ENCODE results near the gene UACA. TPM values are rescaled to one million over a fixed set of nuclear protein-coding genes. Genes with fewer than 3 reads are reported as not detected.

UACA gene
- total RNA-seq, 1 donor from 2014 or later, result 100 TPM

GRCh38 chr15:70633991-70634390 is 129.4 kb downstream of the UACA start:
- Histone ChIP-seq H3K9ac (ENCODE audit: low read depth in 1 of 3, low read length in 3 of 3) (no peak overlapping the region), H3K4me3 (ENCODE audit: low read length in 3 of 3) (no peak overlapping the region), H3K9me3 (ENCODE audit: control insufficient read depth in 3 of 3, low read length in 3 of 3) (no peaks in the 10 kb centered on the region), H3K27ac (ENCODE audit: low read depth, low read length) (no peak overlapping the region), H3K4me1 (ENCODE audit: control insufficient read depth in 3 of 3, insufficient read depth in 3 of 3, low read length in 3 of 3) (no peaks in the 10 kb centered on the region), H3K36me3 (ENCODE audit: control insufficient read depth in 3 of 3, insufficient read depth in 3 of 3, low read length in 3 of 3) (peaks cover 0 to 3% (median 0%) of the 10 kb centered on the region in 3 donors), H3K27me3 (ENCODE audit: control insufficient read depth in 3 of 3, insufficient read depth in 3 of 3, low read length in 3 of 3) (no peaks in the 10 kb centered on the region)

- no peak overlapping the region for H3K9ac ChIP-seq (ENCODE audit: low read depth in 1 of 3, low read length in 3 of 3)
- H3K9me3 ChIP-seq (ENCODE audit: control insufficient read depth in 3 of 3, low read length in 3 of 3), result no peaks in the 10 kb centered on the region
- no peaks in the 10 kb centered on the region for H3K4me1 ChIP-seq (ENCODE audit: control insufficient read depth in 3 of 3, insufficient read depth in 3 of 3, low read length in 3 of 3)
- H3K27ac ChIP-seq (ENCODE audit: low read depth, low read length), result no peak overlapping the region
- peaks cover 0 to 5% (median 0%) of the 10 kb centered on the region in 3 donors for H3K36me3 ChIP-seq (ENCODE audit: control insufficient read depth in 3 of 3, insufficient read depth in 3 of 3, low read length in 3 of 3)
- no peak overlapping the region for H3K4me3 ChIP-seq (ENCODE audit: low read length in 3 of 3)
- no peaks in the 10 kb centered on the region for H3K27me3 ChIP-seq (ENCODE audit: control insufficient read depth in 3 of 3, insufficient read depth in 3 of 3, low read length in 3 of 3)
These were observed 130.1 kb downstream of the UACA start for GRCh38 chr15:70633103-70633831.

- no peaks in the 10 kb centered on the region for H3K27me3 ChIP-seq (ENCODE audit: control insufficient read depth in 3 of 3, insufficient read depth in 3 of 3, low read length in 3 of 3)
- H3K9me3 ChIP-seq (ENCODE audit: control insufficient read depth in 3 of 3, low read length in 3 of 3), result no peaks in the 10 kb centered on the region
- no peak overlapping the region for H3K27ac ChIP-seq (ENCODE audit: low read depth, low read length)
- H3K9ac ChIP-seq (ENCODE audit: low read depth in 1 of 3, low read length in 3 of 3), result no peak overlapping the region
- peaks cover 0 to 4% (median under 1%) of the 10 kb centered on the region in 3 donors for H3K4me1 ChIP-seq (ENCODE audit: control insufficient read depth in 3 of 3, insufficient read depth in 3 of 3, low read length in 3 of 3)
- H3K4me3 ChIP-seq (ENCODE audit: low read length in 3 of 3), result no peak overlapping the region
- H3K36me3 ChIP-seq (ENCODE audit: control insufficient read depth in 3 of 3, insufficient read depth in 3 of 3, low read length in 3 of 3), result peaks cover 0 to 5% (median 0%) of the 10 kb centered on the region in 3 donors
These were observed 130.8 kb downstream of the UACA start for GRCh38 chr15:70632491-70633102.

GRCh38 chr15:70632079-70632478 is 131.3 kb downstream of the UACA start:
- H3K9ac ChIP-seq (ENCODE audit: low read depth in 1 of 3, low read length in 3 of 3), result no peak overlapping the region
- no peak overlapping the region for H3K4me3 ChIP-seq (ENCODE audit: low read length in 3 of 3)
- H3K36me3 ChIP-seq (ENCODE audit: control insufficient read depth in 3 of 3, insufficient read depth in 3 of 3, low read length in 3 of 3), result peaks cover 0 to 5% (median 0%) of the 10 kb centered on the region in 3 donors
- no peaks in the 10 kb centered on the region for H3K9me3 ChIP-seq (ENCODE audit: control insufficient read depth in 3 of 3, low read length in 3 of 3)
- no peak overlapping the region for H3K27ac ChIP-seq (ENCODE audit: low read depth, low read length)
- no peaks in the 10 kb centered on the region for H3K27me3 ChIP-seq (ENCODE audit: control insufficient read depth in 3 of 3, insufficient read depth in 3 of 3, low read length in 3 of 3)
- peaks cover 0 to 4% (median 2%) of the 10 kb centered on the region in 3 donors for H3K4me1 ChIP-seq (ENCODE audit: control insufficient read depth in 3 of 3, insufficient read depth in 3 of 3, low read length in 3 of 3)

- Histone ChIP-seq H3K27me3 (ENCODE audit: control insufficient read depth in 3 of 3, insufficient read depth in 3 of 3, low read length in 3 of 3) (no peaks in the 10 kb centered on the region), H3K9me3 (ENCODE audit: control insufficient read depth in 3 of 3, low read length in 3 of 3) (no peaks in the 10 kb centered on the region), H3K27ac (ENCODE audit: low read depth, low read length) (no peak overlapping the region), H3K36me3 (ENCODE audit: control insufficient read depth in 3 of 3, insufficient read depth in 3 of 3, low read length in 3 of 3) (peaks cover 0 to 5% (median 0%) of the 10 kb centered on the region in 3 donors), H3K4me3 (ENCODE audit: low read length in 3 of 3) (no peak overlapping the region), H3K9ac (ENCODE audit: low read depth in 1 of 3, low read length in 3 of 3) (no peak overlapping the region), H3K4me1 (ENCODE audit: control insufficient read depth in 3 of 3, insufficient read depth in 3 of 3, low read length in 3 of 3) (peaks cover 0 to 4% (median 2%) of the 10 kb centered on the region in 3 donors)
These were observed 133.6 kb downstream of the UACA start for GRCh38 chr15:70629735-70630273.

GRCh38 chr15:70628549-70628896 is 134.8 kb downstream of the UACA start:
- Histone ChIP-seq H3K4me3 (ENCODE audit: low read length in 3 of 3) (no peak overlapping the region), H3K27me3 (ENCODE audit: control insufficient read depth in 3 of 3, insufficient read depth in 3 of 3, low read length in 3 of 3) (no peaks in the 10 kb centered on the region), H3K9me3 (ENCODE audit: control insufficient read depth in 3 of 3, low read length in 3 of 3) (no peaks in the 10 kb centered on the region), H3K9ac (ENCODE audit: low read depth in 1 of 3, low read length in 3 of 3) (no peak overlapping the region), H3K4me1 (ENCODE audit: control insufficient read depth in 3 of 3, insufficient read depth in 3 of 3, low read length in 3 of 3) (peaks cover 0 to 4% (median 2%) of the 10 kb centered on the region in 3 donors), H3K36me3 (ENCODE audit: control insufficient read depth in 3 of 3, insufficient read depth in 3 of 3, low read length in 3 of 3) (peaks cover 0 to 5% (median 0%) of the 10 kb centered on the region in 3 donors), H3K27ac (ENCODE audit: low read depth, low read length) (no peak overlapping the region)

- Histone ChIP-seq H3K9ac (ENCODE audit: low read depth in 1 of 3, low read length in 3 of 3) (no peak overlapping the region), H3K4me3 (ENCODE audit: low read length in 3 of 3) (no peak overlapping the region), H3K36me3 (ENCODE audit: control insufficient read depth in 3 of 3, insufficient read depth in 3 of 3, low read length in 3 of 3) (peaks cover 0 to 5% (median 0%) of the 10 kb centered on the region in 3 donors), H3K9me3 (ENCODE audit: control insufficient read depth in 3 of 3, low read length in 3 of 3) (peaks cover 0 to 2% (median 0%) of the 10 kb centered on the region in 3 donors), H3K27ac (ENCODE audit: low read depth, low read length) (no peak overlapping the region), H3K4me1 (ENCODE audit: control insufficient read depth in 3 of 3, insufficient read depth in 3 of 3, low read length in 3 of 3) (peaks cover 0 to 4% (median 2%) of the 10 kb centered on the region in 3 donors), H3K27me3 (ENCODE audit: control insufficient read depth in 3 of 3, insufficient read depth in 3 of 3, low read length in 3 of 3) (no peaks in the 10 kb centered on the region)
These were observed 135.4 kb downstream of the UACA start for GRCh38 chr15:70627734-70628548.

GRCh38 chr15:70627322-70627721 is 136.0 kb downstream of the UACA start:
- peaks cover 0 to 2% (median 0%) of the 10 kb centered on the region in 3 donors for H3K9me3 ChIP-seq (ENCODE audit: control insufficient read depth in 3 of 3, low read length in 3 of 3)
- H3K4me1 ChIP-seq (ENCODE audit: control insufficient read depth in 3 of 3, insufficient read depth in 3 of 3, low read length in 3 of 3), result peaks cover 0 to 4% (median 2%) of the 10 kb centered on the region in 3 donors
- no peak overlapping the region for H3K27ac ChIP-seq (ENCODE audit: low read depth, low read length)
- H3K4me3 ChIP-seq (ENCODE audit: low read length in 3 of 3), result no peak overlapping the region
- peaks cover 0 to 3% (median 0%) of the 10 kb centered on the region in 3 donors for H3K36me3 ChIP-seq (ENCODE audit: control insufficient read depth in 3 of 3, insufficient read depth in 3 of 3, low read length in 3 of 3)
- H3K27me3 ChIP-seq (ENCODE audit: control insufficient read depth in 3 of 3, insufficient read depth in 3 of 3, low read length in 3 of 3), result no peaks in the 10 kb centered on the region
- no peak overlapping the region for H3K9ac ChIP-seq (ENCODE audit: low read depth in 1 of 3, low read length in 3 of 3)

- Histone ChIP-seq H3K9me3 (ENCODE audit: control insufficient read depth in 3 of 3, low read length in 3 of 3) (peaks cover 0 to 2% (median 0%) of the 10 kb centered on the region in 3 donors), H3K4me1 (ENCODE audit: control insufficient read depth in 3 of 3, insufficient read depth in 3 of 3, low read length in 3 of 3) (peaks cover 0 to 4% (median 2%) of the 10 kb centered on the region in 3 donors), H3K9ac (ENCODE audit: low read depth in 1 of 3, low read length in 3 of 3) (no peak overlapping the region), H3K36me3 (ENCODE audit: control insufficient read depth in 3 of 3, insufficient read depth in 3 of 3, low read length in 3 of 3) (peaks cover 0 to 2% (median 0%) of the 10 kb centered on the region in 3 donors), H3K4me3 (ENCODE audit: low read length in 3 of 3) (no peak overlapping the region), H3K27me3 (ENCODE audit: control insufficient read depth in 3 of 3, insufficient read depth in 3 of 3, low read length in 3 of 3) (no peaks in the 10 kb centered on the region), H3K27ac (ENCODE audit: low read depth, low read length) (no peak overlapping the region)
These were observed 137.9 kb downstream of the UACA start for GRCh38 chr15:70625438-70625837.
